A549 (cell line): Measurements from ENCODE around the gene VPS35L.

Experiments used
- EP300 ChIP-seq, 2 experiments: fragments of >200 bp; sonication (Bioruptor Twin); formaldehyde crosslinking; IDR thresholded peaks; 2 replicates in 1 of 2; 3 replicates in 1 of 2; pipeline ENCODE4 v1.6.1; 2016 to 2017
- TF ChIP-seq, protein P1 (sequence below): fragments of >200 bp; sonication (Bioruptor Twin); formaldehyde crosslinking; IDR thresholded peaks from 3 replicates; pipeline ENCODE4 v1.5.1; 2016
- TF ChIP-seq, protein P2 (sequence below): fragments of >200 bp; sonication (Bioruptor Twin); formaldehyde crosslinking; IDR thresholded peaks from 3 replicates; pipeline ENCODE4 v1.6.1; 2016
- TF ChIP-seq, protein P3 (sequence below): fragments of 450-650 bp; IDR thresholded peaks from 2 replicates; pipeline ENCODE4 v1.6.1; 2014; ENCODE audit warnings: antibody characterized with exemption

DNA sequence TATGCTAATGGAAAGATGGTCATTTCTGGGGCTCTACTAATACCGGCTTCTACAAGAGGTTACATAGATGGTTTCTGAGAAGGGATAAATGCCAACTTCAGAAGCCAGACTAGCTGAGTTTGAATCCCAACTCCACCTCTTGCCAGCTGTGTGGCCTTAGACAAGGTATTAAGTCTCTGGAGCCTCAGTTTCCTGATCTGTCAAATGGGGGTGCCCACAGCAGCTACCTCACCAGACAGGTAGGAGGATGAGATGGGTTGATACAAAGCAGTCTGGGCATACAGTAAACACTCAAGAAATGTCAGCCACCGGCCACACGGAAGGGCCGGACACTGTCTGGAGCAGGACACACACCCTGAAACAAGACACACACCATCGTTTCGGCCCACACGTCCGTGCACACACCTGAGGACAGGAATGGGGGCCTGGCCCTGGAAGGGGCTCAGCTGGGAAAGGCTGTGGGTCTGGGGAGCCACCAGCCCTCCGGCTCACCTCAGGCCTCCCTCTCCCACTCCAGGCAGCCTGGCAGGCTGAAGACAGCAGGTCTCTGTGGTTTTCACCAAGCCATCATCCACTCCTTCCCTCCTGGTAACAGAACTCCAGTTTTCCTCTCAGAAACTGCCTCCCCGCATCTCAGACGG, 157.0 kb downstream of the VPS35L start:
- TF ChIP-seq, protein P1, sequence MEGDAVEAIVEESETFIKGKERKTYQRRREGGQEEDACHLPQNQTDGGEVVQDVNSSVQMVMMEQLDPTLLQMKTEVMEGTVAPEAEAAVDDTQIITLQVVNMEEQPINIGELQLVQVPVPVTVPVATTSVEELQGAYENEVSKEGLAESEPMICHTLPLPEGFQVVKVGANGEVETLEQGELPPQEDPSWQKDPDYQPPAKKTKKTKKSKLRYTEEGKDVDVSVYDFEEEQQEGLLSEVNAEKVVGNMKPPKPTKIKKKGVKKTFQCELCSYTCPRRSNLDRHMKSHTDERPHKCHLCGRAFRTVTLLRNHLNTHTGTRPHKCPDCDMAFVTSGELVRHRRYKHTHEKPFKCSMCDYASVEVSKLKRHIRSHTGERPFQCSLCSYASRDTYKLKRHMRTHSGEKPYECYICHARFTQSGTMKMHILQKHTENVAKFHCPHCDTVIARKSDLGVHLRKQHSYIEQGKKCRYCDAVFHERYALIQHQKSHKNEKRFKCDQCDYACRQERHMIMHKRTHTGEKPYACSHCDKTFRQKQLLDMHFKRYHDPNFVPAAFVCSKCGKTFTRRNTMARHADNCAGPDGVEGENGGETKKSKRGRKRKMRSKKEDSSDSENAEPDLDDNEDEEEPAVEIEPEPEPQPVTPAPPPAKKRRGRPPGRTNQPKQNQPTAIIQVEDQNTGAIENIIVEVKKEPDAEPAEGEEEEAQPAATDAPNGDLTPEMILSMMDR: no peak
- TF ChIP-seq, protein P2, sequence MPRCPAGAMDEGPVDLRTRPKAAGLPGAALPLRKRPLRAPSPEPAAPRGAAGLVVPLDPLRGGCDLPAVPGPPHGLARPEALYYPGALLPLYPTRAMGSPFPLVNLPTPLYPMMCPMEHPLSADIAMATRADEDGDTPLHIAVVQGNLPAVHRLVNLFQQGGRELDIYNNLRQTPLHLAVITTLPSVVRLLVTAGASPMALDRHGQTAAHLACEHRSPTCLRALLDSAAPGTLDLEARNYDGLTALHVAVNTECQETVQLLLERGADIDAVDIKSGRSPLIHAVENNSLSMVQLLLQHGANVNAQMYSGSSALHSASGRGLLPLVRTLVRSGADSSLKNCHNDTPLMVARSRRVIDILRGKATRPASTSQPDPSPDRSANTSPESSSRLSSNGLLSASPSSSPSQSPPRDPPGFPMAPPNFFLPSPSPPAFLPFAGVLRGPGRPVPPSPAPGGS: no peak
- no peak for TF ChIP-seq EP300 (IDR thresholded peaks at IDR 0.05)
- TF ChIP-seq, protein P3, sequence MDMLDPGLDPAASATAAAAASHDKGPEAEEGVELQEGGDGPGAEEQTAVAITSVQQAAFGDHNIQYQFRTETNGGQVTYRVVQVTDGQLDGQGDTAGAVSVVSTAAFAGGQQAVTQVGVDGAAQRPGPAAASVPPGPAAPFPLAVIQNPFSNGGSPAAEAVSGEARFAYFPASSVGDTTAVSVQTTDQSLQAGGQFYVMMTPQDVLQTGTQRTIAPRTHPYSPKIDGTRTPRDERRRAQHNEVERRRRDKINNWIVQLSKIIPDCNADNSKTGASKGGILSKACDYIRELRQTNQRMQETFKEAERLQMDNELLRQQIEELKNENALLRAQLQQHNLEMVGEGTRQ: no peak
